Measurements from ENCODE around the gene ACTR1B. TPM values are rescaled to one million over a fixed set of nuclear protein-coding genes. Genes with fewer than 3 reads are reported as not detected.
A peak's percentile ranks its signal among the peaks of the same experiment; 100 is the strongest.

ACTR1B gene
- total and polyA plus RNA-seq, 4 donors = 36.4 to 80.0 (median 61.9) TPM

DNA sequence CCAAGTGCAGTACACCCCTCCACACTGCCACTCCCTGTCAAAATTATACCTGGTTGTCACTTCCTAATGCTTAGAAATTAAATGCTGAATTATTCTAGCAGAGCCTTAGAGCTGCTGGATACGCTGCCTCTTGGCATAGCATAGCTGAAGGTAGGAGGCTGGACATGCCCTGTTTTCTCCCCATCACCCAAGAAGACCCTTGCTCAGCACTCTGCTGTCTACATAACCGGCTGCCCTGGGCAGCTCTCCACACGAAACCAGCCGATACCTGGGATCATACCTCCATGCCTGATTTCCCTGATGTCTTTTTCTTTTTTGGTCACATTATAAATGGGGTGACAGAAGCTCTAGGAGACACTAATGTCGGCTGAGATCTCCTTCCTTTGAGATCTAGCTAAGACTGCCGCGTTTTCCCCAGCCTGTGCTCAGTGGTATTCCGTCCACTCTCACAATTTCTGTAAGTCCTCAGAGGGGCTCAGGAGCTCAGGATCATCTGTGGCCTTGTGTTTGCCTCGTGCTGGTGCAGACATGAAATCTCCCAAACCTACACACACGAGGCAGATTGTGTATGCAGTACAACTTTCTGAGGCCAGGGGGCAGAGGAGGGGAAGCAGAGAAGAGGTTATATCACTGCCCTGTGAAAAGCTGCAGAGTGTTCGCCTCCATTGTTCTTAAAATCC is 36.1 kb upstream of the ACTR1B start:
- DNase-seq (peak; percentile 64 to 71 (median 67)), ATAC-seq (ENCODE audit: insufficient read depth, low FRiP score) (no peak)
- TF ChIP-seq, protein P1, sequence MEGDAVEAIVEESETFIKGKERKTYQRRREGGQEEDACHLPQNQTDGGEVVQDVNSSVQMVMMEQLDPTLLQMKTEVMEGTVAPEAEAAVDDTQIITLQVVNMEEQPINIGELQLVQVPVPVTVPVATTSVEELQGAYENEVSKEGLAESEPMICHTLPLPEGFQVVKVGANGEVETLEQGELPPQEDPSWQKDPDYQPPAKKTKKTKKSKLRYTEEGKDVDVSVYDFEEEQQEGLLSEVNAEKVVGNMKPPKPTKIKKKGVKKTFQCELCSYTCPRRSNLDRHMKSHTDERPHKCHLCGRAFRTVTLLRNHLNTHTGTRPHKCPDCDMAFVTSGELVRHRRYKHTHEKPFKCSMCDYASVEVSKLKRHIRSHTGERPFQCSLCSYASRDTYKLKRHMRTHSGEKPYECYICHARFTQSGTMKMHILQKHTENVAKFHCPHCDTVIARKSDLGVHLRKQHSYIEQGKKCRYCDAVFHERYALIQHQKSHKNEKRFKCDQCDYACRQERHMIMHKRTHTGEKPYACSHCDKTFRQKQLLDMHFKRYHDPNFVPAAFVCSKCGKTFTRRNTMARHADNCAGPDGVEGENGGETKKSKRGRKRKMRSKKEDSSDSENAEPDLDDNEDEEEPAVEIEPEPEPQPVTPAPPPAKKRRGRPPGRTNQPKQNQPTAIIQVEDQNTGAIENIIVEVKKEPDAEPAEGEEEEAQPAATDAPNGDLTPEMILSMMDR (IDR thresholded peaks at IDR 0.05; ENCODE audit: control extremely low read depth, extremely low read depth) = peak; percentile 27
- Histone ChIP-seq H3K9ac (ENCODE audit: insufficient read depth in 1 of 2, low read length in 2 of 2) (no peak overlapping the region), H3K27me3 (ENCODE audit: control insufficient read depth in 3 of 3, insufficient read depth in 3 of 3, low read length in 2 of 3) (no peaks in the 10 kb centered on the region), H3K36me3 (ENCODE audit: control insufficient read depth in 4 of 4, insufficient read depth in 4 of 4, low read length in 4 of 4) (no peaks in the 10 kb centered on the region), H3K4me1 (ENCODE audit: control insufficient read depth in 5 of 5, insufficient read depth in 5 of 5, low read length in 5 of 5) (no peaks in the 10 kb centered on the region), H3K27ac (ENCODE audit: low read depth in 1 of 2, low read length in 1 of 2) (no peak overlapping the region), H3K9me3 (ENCODE audit: control insufficient read depth in 4 of 4, insufficient read depth in 3 of 4, low read length in 3 of 4) (no peaks in the 10 kb centered on the region), H3K4me3 (no peak overlapping the region)
- 66 to 67% methylated on average over 11 of the region's 11 CpGs for WGBS, 2 donors

DNA sequence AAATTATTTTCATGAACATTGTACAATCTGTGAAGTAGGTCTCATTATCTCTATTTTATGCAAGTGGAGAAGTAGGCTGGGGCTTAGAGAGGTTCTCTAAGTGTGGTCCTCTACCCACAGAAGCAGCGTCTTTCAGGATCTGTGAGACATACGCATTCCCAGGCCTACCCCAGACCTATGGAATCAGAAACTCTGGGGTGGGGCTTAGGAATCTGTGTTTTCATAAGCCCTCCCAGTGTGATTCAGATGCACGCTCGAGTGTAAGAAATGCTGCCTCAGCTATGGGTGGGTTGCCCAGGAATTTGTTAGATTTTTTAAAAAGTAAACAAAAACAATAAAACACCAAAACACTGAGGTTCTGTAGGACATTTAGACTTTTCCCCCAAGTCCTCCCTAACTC is 34.7 kb upstream of the ACTR1B start:
- H3K36me3 ChIP-seq (ENCODE audit: control insufficient read depth in 4 of 4, insufficient read depth in 4 of 4, low read length in 4 of 4) = no peaks in the 10 kb centered on the region
- H3K27me3 ChIP-seq (ENCODE audit: control insufficient read depth in 3 of 3, insufficient read depth in 3 of 3, low read length in 2 of 3) = no peaks in the 10 kb centered on the region
- TF ChIP-seq, protein P1 (IDR thresholded peaks at IDR 0.05; ENCODE audit: control extremely low read depth, extremely low read depth) = no peak
- ATAC-seq (ENCODE audit: insufficient read depth, low FRiP score) (no peak), DNase-seq (no peak)
- no peak overlapping the region for H3K27ac ChIP-seq (ENCODE audit: low read depth in 1 of 2, low read length in 1 of 2)
- no peak overlapping the region for H3K9ac ChIP-seq (ENCODE audit: insufficient read depth in 1 of 2, low read length in 2 of 2)
- WGBS, 2 donors = 85 to 87% methylated on average over 4 of the region's 4 CpGs
- no peaks in the 10 kb centered on the region for H3K9me3 ChIP-seq (ENCODE audit: control insufficient read depth in 4 of 4, insufficient read depth in 3 of 4, low read length in 3 of 4)
- H3K4me3 ChIP-seq = no peak overlapping the region
- no peaks in the 10 kb centered on the region for H3K4me1 ChIP-seq (ENCODE audit: control insufficient read depth in 5 of 5, insufficient read depth in 5 of 5, low read length in 5 of 5)

DNA sequence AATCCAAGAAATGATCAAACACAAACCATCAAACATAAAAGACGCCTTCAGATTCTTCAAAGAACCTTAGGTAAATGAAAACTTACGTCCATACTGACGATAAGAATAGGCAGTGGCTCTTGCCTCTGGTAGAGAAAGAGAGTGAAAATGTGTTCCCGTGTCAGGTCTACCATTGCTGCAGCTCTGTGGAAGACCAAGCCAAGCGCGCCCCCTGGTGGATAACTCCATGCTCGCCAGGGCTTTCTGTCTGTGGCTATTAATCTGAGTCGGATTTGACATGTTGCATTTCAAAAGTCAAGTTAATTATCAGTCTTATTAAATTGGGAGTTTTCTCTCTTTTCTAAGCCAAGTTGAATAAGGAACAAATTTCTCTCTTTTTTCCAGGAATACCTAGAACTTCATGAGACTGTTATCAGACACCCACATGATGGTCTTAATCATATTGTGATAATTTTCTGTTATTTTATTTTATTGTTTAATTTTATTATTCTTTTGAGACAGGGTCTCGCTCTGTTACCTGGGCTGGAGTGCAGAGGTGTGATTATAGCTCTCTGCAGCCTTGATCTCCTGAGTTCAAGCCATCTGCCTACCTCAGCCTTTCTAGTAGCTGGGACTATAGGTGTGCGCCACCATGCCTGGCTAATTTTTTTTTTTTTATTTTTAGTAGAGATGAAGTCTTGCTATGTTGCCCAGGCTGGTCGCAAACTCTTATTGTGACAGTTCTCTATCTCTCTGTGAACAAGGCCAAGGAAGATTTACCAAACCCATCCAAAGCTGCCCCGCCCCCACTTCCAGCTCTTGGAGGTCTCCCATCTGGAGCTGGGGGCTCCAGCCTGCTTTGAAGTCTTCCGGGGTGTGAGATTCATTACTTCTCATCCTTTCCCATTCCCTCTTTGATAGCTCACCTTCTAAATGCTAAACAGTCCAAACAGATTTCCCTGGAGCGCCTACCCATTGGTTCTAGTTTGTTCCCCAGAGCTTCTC is 33.7 kb upstream of the ACTR1B start:
- H3K27ac ChIP-seq (ENCODE audit: low read depth in 1 of 2, low read length in 1 of 2) = no peak overlapping the region

More for the DNA sequence above, 33.7 kb upstream of the ACTR1B start:
- TF ChIP-seq, protein P1 (IDR thresholded peaks at IDR 0.05; ENCODE audit: control extremely low read depth, extremely low read depth) = peak; percentile 96
- ATAC-seq (ENCODE audit: insufficient read depth, low FRiP score) = peak; percentile 92
- no peaks in the 10 kb centered on the region for H3K27me3 ChIP-seq (ENCODE audit: control insufficient read depth in 3 of 3, insufficient read depth in 3 of 3, low read length in 2 of 3)
- H3K9ac ChIP-seq (ENCODE audit: insufficient read depth in 1 of 2, low read length in 2 of 2) = peak overlapping the region in 1 of 2 donors; percentile 63
- H3K4me3 ChIP-seq = no peak overlapping the region
- no peaks in the 10 kb centered on the region for H3K9me3 ChIP-seq (ENCODE audit: control insufficient read depth in 4 of 4, insufficient read depth in 3 of 4, low read length in 3 of 4)
- WGBS, 2 donors = 28 to 29% methylated on average over 14 of the region's 14 CpGs
- peak; percentile 84 to 87 (median 86) for DNase-seq
- no peaks in the 10 kb centered on the region for H3K36me3 ChIP-seq (ENCODE audit: control insufficient read depth in 4 of 4, insufficient read depth in 4 of 4, low read length in 4 of 4)
- no peaks in the 10 kb centered on the region for H3K4me1 ChIP-seq (ENCODE audit: control insufficient read depth in 5 of 5, insufficient read depth in 5 of 5, low read length in 5 of 5)

All from lung (tissue), 12 donors.